Right atrium auricular region (tissue), 2 donors: ENCODE measurements around the gene TK1. TPM values are rescaled to one million over a fixed set of nuclear protein-coding genes. Genes with fewer than 3 reads are reported as not detected.

Source experiments
- DNase-seq: peaks from one replicate; pipeline ENCODE4 v3.0.0-alpha.2; 2019; ENCODE audit warnings: low spot score
- H3K27ac ChIP-seq, 2 donors: fragments of 200-600 bp; sonication (generic); 1 replicate in 1 of 2; 2 replicates in 1 of 2; pipeline ENCODE4 v1.5.1; 2016 to 2019
- H3K27me3 ChIP-seq, 2 donors: fragments of 200-600 bp; sonication (generic); one replicate each; pipeline versions ENCODE4 v1.5.1 to v1.6.0; 2017 to 2019
- H3K36me3 ChIP-seq: fragments of 200-600 bp; sonication (generic); one replicate; pipeline ENCODE4 v1.5.1; 2016
- H3K4me1 ChIP-seq, 2 donors: fragments of 200-600 bp; sonication (generic); one replicate each; pipeline versions ENCODE4 v1.5.1 to v1.6.0; 2017 to 2019
- H3K4me3 ChIP-seq, 2 donors: fragments of 200-600 bp; sonication (generic); 1 replicate in 1 of 2; 2 replicates in 1 of 2; pipeline ENCODE4 v1.5.1; 2017 to 2019; ENCODE audit warnings: mild to moderate bottlenecking in 1 of 2, moderate library complexity in 1 of 2
- H3K9me3 ChIP-seq, 2 donors: fragments of 200-600 bp; sonication (generic); one replicate each; pipeline ENCODE4 v1.5.1; 2019
- CTCF ChIP-seq, 2 donors: fragments of 200-600 bp; sonication (generic); IDR thresholded peaks; one replicate each; pipeline ENCODE4 v1.5.1; 2019; ENCODE audit warnings: antibody characterized with exemption in 2 of 2
- total RNA-seq, 2 donors: library from RNA; depleted of rRNA; stranded (reverse); fragments of >200 nt; gene quantifications; one replicate each; pipeline ENCODE4 v1.1.0, GENCODE V29; 2016

TK1 gene
- total RNA-seq, 2 donors from 2014 or later, result 2.2 TPM

- Histone ChIP-seq H3K4me3 (no peak overlapping the region), H3K9me3 (no peaks in the 10 kb centered on the region), H3K36me3 (no peaks in the 10 kb centered on the region), H3K27me3 (no peaks in the 10 kb centered on the region), H3K4me1 (peaks cover 0 to 24% of the 10 kb centered on the region in 2 donors), H3K27ac (no peak overlapping the region)
- no peak for TF ChIP-seq CTCF (IDR thresholded peaks at IDR 0.05)
- DNase-seq, result no peak
Observed at GRCh38 chr17:78179372-78179771, 7.5 kb downstream of the TK1 start.

- no peak overlapping the region for H3K27ac ChIP-seq
- H3K36me3 ChIP-seq, result peaks cover 2% of the 10 kb centered on the region
- no peaks in the 10 kb centered on the region for H3K9me3 ChIP-seq
- no peaks in the 10 kb centered on the region for H3K27me3 ChIP-seq
- DNase-seq, result peak; percentile 81
- H3K4me3 ChIP-seq, result no peak overlapping the region
- TF ChIP-seq CTCF (IDR thresholded peaks at IDR 0.05), result peak; percentile 73 to 94
- H3K4me1 ChIP-seq, result peaks cover 0 to 52% of the 10 kb centered on the region in 2 donors
Observed at GRCh38 chr17:78176548-78177025, 10.3 kb downstream of the TK1 start.

- H3K27me3 ChIP-seq, result no peaks in the 10 kb centered on the region
- peaks cover 0 to 54% of the 10 kb centered on the region in 2 donors for H3K4me1 ChIP-seq
- H3K4me3 ChIP-seq, result no peak overlapping the region
- TF ChIP-seq CTCF (IDR thresholded peaks at IDR 0.05), result no peak
- peaks cover 3% of the 10 kb centered on the region for H3K36me3 ChIP-seq
- H3K9me3 ChIP-seq, result no peaks in the 10 kb centered on the region
- peak overlapping the region; percentile 73 to 85 for H3K27ac ChIP-seq
- DNase-seq, result no peak
Observed at GRCh38 chr17:78175643-78175981, 11.2 kb downstream of the TK1 start.

- Histone ChIP-seq H3K4me3 (no peak overlapping the region), H3K27ac (peak overlapping the region; percentile 73 to 85), H3K36me3 (peaks cover 3% of the 10 kb centered on the region), H3K4me1 (peaks cover 0 to 57% of the 10 kb centered on the region in 2 donors), H3K9me3 (no peaks in the 10 kb centered on the region), H3K27me3 (no peaks in the 10 kb centered on the region)
- TF ChIP-seq CTCF (IDR thresholded peaks at IDR 0.05), result peak in 1 of 2 donors; percentile 17
- DNase-seq, result no peak
Observed at GRCh38 chr17:78174870-78175642, 11.8 kb downstream of the TK1 start.

GRCh38 chr17:78174346-78174869, 12.4 kb downstream of the TK1 start:
- H3K4me1 ChIP-seq, result peaks cover 0 to 64% of the 10 kb centered on the region in 2 donors
- no peaks in the 10 kb centered on the region for H3K27me3 ChIP-seq
- no peaks in the 10 kb centered on the region for H3K9me3 ChIP-seq
- H3K36me3 ChIP-seq, result peaks cover 3% of the 10 kb centered on the region
- no peak overlapping the region for H3K4me3 ChIP-seq
- DNase-seq, result peak; percentile 83
- TF ChIP-seq CTCF (IDR thresholded peaks at IDR 0.05), result peak; percentile 50 to 73
- peak overlapping the region; percentile 73 to 85 for H3K27ac ChIP-seq
